ENCODE measurements around the gene GABRR1.

DNA sequence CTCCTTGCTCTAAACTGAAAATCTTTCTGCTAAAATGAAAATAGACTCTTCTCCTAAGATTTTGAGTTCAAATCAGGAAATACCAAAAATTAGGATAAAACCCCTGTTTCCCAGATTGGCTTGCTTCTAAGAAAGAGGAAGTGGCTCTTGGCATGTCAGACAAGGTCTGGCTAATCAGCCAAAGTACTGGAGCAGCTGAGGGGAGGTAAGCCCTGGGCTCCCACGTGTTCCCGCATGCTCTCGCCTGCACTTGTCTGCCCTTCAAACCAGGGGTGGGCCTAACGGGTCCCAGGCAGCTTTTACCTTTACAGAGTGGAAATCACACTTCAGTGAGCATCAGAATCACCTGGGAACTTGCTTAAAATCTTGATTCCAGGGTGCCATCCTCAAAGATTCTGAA is 43.2 kb upstream of the GABRR1 start:
- TF ChIP-seq CTCF (IDR thresholded peaks at IDR 0.05) (no peak), POLR2AphosphoS5 (IDR thresholded peaks at IDR 0.05) (no peak)
